SK-N-DZ (cell line): ENCODE data around the gene FBXO17.

Experiments used
- DNase-seq: peaks from one replicate; pipeline ENCODE4 v3.0.0-alpha.2; 2015; ENCODE audit warnings: low spot score

The FBXO17 gene

DNA sequence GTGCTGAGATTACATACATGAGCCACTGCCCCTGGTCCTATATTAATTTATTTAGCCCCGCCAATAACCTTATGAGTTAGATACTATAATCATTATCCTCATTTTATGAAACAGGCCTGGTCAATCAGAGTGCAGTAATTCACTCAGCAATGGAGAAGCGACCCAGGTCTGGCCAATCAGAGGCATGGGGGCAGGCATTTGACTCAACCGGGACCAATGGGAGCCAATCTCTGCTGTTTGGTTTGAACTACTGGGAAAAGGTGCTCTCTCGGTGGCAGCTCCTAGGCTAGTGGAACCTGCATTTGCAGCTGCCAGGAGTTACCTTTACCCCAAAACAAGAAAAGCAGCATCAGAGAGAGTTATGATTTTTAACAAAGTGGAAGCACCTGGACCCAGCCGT, 82.7 kb downstream of the FBXO17 start:
- DNase-seq, result no peak

DNA sequence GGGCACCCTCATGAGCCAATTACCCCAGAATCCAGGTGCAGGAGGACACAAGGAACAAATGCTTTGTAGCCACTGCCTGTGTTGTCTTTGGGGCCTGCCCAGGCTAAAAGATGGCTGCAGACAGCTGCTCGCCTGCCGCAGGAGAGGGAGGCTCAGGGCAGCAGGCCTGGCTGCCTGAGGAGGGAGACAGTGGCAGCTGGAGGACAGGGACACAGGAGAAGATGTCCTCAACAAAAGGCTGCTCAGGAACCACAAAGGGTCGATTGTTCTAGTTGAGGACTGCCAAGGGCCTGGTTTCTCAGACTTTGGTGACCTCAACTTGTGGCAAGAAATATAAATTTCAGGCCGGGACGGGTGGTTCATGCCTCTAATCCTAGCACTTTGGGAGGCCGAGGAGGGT, 83.8 kb downstream of the FBXO17 start:
- DNase-seq, result no peak
